GM23338 (cell line): ENCODE data around the gene FOXP4.

Source experiments
- CREB1 ChIP-seq: fragments of 250-450 bp; sonication (Bioruptor Pico); IDR thresholded peaks from 2 replicates; pipeline ENCODE4 v1.5.0; 2020; ENCODE audit warnings: low read depth, mild to moderate bottlenecking, moderate library complexity
- EZH2 ChIP-seq: fragments of 200-600 bp; sonication (generic); IDR thresholded peaks from one replicate; pipeline ENCODE4 v1.8.0; 2017; ENCODE audit warnings: antibody characterized with exemption, mild to moderate bottlenecking, low read depth; ENCODE audit not compliant: unreplicated experiment
- EZH2phosphoT487 ChIP-seq: fragments of 200-600 bp; sonication (generic); IDR thresholded peaks from one replicate; pipeline ENCODE4 v1.8.1; 2018; ENCODE audit warnings: antibody characterized with exemption; ENCODE audit not compliant: unreplicated experiment
- JUNB ChIP-seq: IDR thresholded peaks from one replicate; pipeline ENCODE4 v1.6.1; 2016; ENCODE audit warnings: antibody characterized with exemption; ENCODE audit not compliant: unreplicated experiment
- POLR2AphosphoS5 ChIP-seq: IDR thresholded peaks from 2 replicates; pipeline ENCODE4 v1.6.1; 2016; ENCODE audit warnings: antibody characterized with exemption, low read depth
- ZNF114 ChIP-seq: fragments of 250-450 bp; sonication (Bioruptor Pico); IDR thresholded peaks from 2 replicates; pipeline ENCODE4 v1.5.0; 2020; ENCODE audit warnings: mild to moderate bottlenecking, moderate library complexity
- TF ChIP-seq, protein P1 (sequence below), 2 experiments: fragments of 200-600 bp in 1 of 2; sonication (generic) in 1 of 2; conservative IDR thresholded peaks; 2 replicates each; pipeline versions ENCODE4 v1.5.1 to v1.6.1; 2016 to 2017; ENCODE audit warnings: antibody characterized with exemption in 2 of 2, low read depth in 2 of 2, mild to moderate bottlenecking in 2 of 2, moderate library complexity in 1 of 2
- TF ChIP-seq, protein P2 (sequence below): IDR thresholded peaks from one replicate; pipeline ENCODE4 v1.6.1; 2018; ENCODE audit warnings: antibody characterized with exemption; ENCODE audit not compliant: unreplicated experiment

DNA sequence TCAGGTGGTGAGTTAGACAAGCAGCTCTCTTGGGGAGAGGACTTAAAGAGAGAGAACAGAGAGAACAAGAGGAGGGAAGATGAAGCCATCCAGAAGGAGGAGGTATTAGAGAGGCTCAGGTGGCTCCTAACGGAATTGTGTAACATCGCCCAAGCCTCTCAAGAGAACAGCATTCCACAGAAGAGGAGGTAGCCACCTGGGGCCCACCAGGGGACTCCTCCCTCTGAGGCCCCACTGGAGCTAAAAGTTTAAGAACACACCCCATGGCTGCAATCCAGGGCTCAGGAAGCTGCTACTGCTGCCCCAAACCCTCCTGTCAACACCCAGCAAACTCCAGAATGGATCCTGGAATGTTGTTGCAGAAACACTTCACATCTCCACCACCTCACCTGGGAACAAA, 68.5 kb downstream of the FOXP4 start:
- TF ChIP-seq, protein P1, sequence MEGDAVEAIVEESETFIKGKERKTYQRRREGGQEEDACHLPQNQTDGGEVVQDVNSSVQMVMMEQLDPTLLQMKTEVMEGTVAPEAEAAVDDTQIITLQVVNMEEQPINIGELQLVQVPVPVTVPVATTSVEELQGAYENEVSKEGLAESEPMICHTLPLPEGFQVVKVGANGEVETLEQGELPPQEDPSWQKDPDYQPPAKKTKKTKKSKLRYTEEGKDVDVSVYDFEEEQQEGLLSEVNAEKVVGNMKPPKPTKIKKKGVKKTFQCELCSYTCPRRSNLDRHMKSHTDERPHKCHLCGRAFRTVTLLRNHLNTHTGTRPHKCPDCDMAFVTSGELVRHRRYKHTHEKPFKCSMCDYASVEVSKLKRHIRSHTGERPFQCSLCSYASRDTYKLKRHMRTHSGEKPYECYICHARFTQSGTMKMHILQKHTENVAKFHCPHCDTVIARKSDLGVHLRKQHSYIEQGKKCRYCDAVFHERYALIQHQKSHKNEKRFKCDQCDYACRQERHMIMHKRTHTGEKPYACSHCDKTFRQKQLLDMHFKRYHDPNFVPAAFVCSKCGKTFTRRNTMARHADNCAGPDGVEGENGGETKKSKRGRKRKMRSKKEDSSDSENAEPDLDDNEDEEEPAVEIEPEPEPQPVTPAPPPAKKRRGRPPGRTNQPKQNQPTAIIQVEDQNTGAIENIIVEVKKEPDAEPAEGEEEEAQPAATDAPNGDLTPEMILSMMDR (conservative IDR thresholded peaks at IDR 0.05; ENCODE audit: low read depth in 2 of 2): no peak
- TF ChIP-seq EZH2phosphoT487: no peak
- no peak for TF ChIP-seq EZH2
- TF ChIP-seq, protein P2, sequence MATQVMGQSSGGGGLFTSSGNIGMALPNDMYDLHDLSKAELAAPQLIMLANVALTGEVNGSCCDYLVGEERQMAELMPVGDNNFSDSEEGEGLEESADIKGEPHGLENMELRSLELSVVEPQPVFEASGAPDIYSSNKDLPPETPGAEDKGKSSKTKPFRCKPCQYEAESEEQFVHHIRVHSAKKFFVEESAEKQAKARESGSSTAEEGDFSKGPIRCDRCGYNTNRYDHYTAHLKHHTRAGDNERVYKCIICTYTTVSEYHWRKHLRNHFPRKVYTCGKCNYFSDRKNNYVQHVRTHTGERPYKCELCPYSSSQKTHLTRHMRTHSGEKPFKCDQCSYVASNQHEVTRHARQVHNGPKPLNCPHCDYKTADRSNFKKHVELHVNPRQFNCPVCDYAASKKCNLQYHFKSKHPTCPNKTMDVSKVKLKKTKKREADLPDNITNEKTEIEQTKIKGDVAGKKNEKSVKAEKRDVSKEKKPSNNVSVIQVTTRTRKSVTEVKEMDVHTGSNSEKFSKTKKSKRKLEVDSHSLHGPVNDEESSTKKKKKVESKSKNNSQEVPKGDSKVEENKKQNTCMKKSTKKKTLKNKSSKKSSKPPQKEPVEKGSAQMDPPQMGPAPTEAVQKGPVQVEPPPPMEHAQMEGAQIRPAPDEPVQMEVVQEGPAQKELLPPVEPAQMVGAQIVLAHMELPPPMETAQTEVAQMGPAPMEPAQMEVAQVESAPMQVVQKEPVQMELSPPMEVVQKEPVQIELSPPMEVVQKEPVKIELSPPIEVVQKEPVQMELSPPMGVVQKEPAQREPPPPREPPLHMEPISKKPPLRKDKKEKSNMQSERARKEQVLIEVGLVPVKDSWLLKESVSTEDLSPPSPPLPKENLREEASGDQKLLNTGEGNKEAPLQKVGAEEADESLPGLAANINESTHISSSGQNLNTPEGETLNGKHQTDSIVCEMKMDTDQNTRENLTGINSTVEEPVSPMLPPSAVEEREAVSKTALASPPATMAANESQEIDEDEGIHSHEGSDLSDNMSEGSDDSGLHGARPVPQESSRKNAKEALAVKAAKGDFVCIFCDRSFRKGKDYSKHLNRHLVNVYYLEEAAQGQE: no peak
- TF ChIP-seq CREB1 (CRISPR knock-in tag): no peak
- TF ChIP-seq ZNF114: no peak
- no peak for TF ChIP-seq POLR2AphosphoS5
- TF ChIP-seq JUNB: no peak
